Nephron (organoid): ENCODE results near the gene MLPH.

Experiments
- H3K27ac Mint-ChIP-seq, 3 experiments: 2 replicates each; pipeline ENCODE4 v1.8.0; 2020; ENCODE audit warnings: mixed read lengths in 3 of 3, mild to moderate bottlenecking in 2 of 3, moderate library complexity in 1 of 3
- H3K27me3 Mint-ChIP-seq: 2 replicates; pipeline ENCODE4 v1.8.0; 2021; ENCODE audit warnings: low read depth, mild to moderate bottlenecking, moderate library complexity, mixed read lengths
- H3K36me3 Mint-ChIP-seq: 2 replicates; pipeline ENCODE4 v1.8.0; 2020; ENCODE audit warnings: low read depth, mixed read lengths
- H3K4me1 Mint-ChIP-seq: 2 replicates; pipeline ENCODE4 v1.8.0; 2020; ENCODE audit warnings: mixed read lengths
- H3K4me3 Mint-ChIP-seq, 3 experiments: 2 replicates each; pipeline ENCODE4 v1.8.0; 2020; ENCODE audit warnings: mild to moderate bottlenecking in 3 of 3, mixed read lengths in 3 of 3, moderate library complexity in 2 of 3
- H3K9me3 Mint-ChIP-seq: 2 replicates; pipeline ENCODE4 v1.8.0; 2020; ENCODE audit warnings: mixed read lengths
- TF ChIP-seq, protein P1 (sequence below), 3 experiments: fragments of 200-600 bp; sonication (generic); IDR thresholded peaks; one replicate each; pipeline ENCODE4 v1.5.0; 2021; ENCODE audit warnings: antibody characterized with exemption in 3 of 3; ENCODE audit not compliant: unreplicated experiment in 3 of 3

MLPH gene

DNA sequence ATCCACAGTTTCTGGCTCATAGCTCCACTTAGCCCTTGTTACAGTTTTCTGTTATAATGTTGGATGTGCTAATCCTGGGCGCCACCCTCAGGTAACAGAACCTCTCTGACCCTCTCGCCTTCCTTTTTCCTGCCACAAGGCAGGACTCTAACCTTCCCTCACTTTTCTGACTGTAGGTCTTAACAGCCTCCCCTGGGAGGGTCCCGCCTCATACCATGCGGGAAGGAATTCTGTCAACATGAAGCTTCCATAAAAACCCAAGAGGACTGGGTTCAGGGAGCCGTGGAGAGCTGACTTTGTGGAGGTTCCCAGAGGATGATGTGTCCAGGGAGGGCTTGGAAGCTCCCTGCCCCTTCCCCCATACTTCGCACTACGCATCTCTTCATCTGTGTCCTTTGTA is 115.4 kb downstream of the MLPH start:
- TF ChIP-seq, protein P1, sequence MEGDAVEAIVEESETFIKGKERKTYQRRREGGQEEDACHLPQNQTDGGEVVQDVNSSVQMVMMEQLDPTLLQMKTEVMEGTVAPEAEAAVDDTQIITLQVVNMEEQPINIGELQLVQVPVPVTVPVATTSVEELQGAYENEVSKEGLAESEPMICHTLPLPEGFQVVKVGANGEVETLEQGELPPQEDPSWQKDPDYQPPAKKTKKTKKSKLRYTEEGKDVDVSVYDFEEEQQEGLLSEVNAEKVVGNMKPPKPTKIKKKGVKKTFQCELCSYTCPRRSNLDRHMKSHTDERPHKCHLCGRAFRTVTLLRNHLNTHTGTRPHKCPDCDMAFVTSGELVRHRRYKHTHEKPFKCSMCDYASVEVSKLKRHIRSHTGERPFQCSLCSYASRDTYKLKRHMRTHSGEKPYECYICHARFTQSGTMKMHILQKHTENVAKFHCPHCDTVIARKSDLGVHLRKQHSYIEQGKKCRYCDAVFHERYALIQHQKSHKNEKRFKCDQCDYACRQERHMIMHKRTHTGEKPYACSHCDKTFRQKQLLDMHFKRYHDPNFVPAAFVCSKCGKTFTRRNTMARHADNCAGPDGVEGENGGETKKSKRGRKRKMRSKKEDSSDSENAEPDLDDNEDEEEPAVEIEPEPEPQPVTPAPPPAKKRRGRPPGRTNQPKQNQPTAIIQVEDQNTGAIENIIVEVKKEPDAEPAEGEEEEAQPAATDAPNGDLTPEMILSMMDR (IDR thresholded peaks at IDR 0.05; ENCODE audit: unreplicated experiment in 3 of 3) = no peak
- Mint-ChIP-seq H3K9me3 (no peaks in the 10 kb centered on the region), H3K36me3 (no peaks in the 10 kb centered on the region), H3K4me1 (peaks cover 31% of the 10 kb centered on the region), H3K27ac (no peak overlapping the region), H3K27me3 (peaks cover 19% of the 10 kb centered on the region), H3K4me3 (no peak overlapping the region)

DNA sequence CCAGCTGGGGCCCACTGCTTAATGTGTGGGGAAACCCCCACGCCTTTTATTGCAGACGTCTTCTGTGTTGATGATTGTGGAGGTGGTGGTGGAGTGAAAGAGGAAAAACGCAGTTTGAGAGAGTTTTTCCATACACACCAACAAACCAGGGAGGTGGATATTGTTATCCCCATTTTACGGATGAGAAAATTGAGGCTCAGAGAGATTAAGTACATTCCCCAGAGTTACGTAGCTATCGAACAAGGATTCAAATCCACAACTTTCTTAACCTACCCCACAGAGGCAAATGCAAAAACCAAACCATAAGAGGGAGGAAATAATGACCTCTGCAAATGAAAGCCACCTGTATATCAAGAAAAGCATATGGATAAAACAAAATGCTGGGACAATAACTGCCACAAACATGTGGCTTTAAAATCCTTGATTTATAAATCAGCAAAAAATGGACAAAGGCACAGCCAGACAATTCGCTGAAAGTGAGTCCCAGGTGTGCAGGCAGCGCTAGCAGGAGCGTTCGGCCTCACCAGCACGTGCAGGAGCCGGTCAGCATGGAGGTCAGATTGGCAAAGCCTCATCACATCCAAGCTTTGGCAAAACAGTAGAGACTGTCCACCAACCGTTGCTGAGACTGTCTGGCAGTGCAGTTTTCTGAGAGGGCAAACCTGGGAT is 116.1 kb downstream of the MLPH start:
- no peaks in the 10 kb centered on the region for H3K9me3 Mint-ChIP-seq

DNA sequence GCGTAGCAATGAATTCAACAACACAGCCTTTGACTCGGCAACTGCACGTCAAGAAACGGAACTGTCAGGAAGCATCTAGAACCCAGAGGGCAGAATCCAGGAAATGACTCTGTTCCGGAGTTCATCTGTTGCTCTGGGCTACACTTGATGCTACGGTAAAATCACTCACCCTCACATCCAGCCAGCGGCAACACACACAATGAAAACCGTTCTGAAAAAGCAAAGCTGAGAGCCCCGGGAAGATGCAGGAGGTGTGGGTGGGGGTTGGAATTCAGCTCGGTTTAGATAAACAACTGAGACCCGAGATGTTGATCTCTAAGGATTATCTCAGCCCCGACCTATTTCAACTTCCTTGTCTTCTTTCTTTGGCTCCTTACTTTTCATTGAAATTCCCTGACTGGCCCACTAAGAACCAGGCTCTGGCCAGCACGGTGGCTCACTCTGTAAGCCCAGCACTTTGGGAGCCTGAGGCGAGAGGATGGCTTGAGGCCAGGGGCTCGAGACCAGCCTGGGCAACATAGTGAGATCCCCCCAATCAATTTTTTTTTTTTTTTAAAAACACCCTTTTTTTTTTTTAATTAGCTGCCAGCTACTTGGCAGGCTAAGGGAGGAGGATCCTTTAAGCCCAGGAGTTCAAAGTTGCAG is 116.8 kb downstream of the MLPH start:
- H3K36me3 Mint-ChIP-seq = no peaks in the 10 kb centered on the region
- TF ChIP-seq, protein P1 (IDR thresholded peaks at IDR 0.05; ENCODE audit: unreplicated experiment in 3 of 3) = no peak
- H3K9me3 Mint-ChIP-seq = no peaks in the 10 kb centered on the region
- H3K4me3 Mint-ChIP-seq = peak overlapping the region in 1 of 3 experiments; percentile 13
- H3K27me3 Mint-ChIP-seq = peaks cover 23% of the 10 kb centered on the region
- H3K4me1 Mint-ChIP-seq = peaks cover 31% of the 10 kb centered on the region
- H3K27ac Mint-ChIP-seq = peak overlapping the region in 1 of 3 experiments; percentile 20

More for the DNA sequence above, 116.1 kb downstream of the MLPH start:
- Mint-ChIP-seq H3K4me3 (peak overlapping the region in 1 of 3 experiments; percentile 13), H3K27me3 (peaks cover 22% of the 10 kb centered on the region), H3K36me3 (no peaks in the 10 kb centered on the region), H3K4me1 (peaks cover 31% of the 10 kb centered on the region), H3K27ac (peak overlapping the region in 1 of 3 experiments; percentile 20)
- TF ChIP-seq, protein P1 (IDR thresholded peaks at IDR 0.05; ENCODE audit: unreplicated experiment in 3 of 3) = no peak

DNA sequence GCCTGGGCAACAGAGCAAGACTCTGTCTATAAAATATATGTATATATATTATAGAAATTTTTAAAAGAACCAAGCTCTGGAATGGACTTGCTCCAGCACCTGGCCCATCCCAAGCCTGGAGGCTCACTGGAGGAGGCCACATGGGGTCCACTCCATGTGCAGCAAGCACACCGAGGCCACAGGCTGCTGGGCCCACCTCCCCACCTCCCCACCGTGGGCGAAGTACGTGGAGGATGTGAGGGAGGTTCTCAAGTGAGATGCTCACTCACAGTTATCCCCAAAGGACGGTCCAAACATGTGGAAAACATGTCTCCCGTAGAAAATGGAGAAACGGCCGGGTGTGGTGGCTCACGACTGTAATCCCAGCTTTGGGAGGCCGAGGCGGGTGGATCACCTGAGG is 117.3 kb downstream of the MLPH start:
- Mint-ChIP-seq H3K4me3 (no peak overlapping the region), H3K4me1 (peaks cover 31% of the 10 kb centered on the region), H3K36me3 (no peaks in the 10 kb centered on the region), H3K27ac (no peak overlapping the region), H3K27me3 (peaks cover 20% of the 10 kb centered on the region), H3K9me3 (no peaks in the 10 kb centered on the region)
- TF ChIP-seq, protein P1 (IDR thresholded peaks at IDR 0.05; ENCODE audit: unreplicated experiment in 3 of 3) = no peak
